C4-2B (cell line): ENCODE data around the gene RNF149.

Experiments used
- CTCF ChIP-seq: fragments of 450-650 bp; conservative IDR thresholded peaks from 2 replicates; pipeline ENCODE4 v1.5.1; 2017; ENCODE audit warnings: mild to moderate bottlenecking
- ZFX ChIP-seq: fragments of 450-650 bp; IDR thresholded peaks from 2 replicates; pipeline ENCODE4 v1.6.1; 2017

DNA sequence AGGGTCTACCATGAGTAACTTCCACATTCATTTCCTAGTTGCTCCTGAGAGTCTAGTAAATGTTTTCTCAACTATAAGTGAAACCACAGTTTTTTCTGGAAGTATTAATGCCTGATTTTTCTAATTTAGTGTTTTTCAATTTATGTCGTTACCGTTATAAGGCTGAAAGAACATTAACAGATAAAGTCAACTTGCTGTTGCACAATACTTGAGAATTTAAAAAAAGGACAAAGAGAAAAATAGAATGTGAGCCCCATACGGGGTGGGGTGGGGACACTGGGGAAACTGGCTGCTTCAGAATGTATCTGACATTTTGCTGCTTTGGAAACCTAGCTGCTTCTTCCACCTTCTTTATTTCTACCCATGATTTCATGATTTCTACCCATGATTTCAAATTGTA lies 29.6 kb downstream of the RNF149 start:
- no peak for TF ChIP-seq CTCF
- no peak for TF ChIP-seq ZFX
